ENCODE results near the gene DST. TPM values are rescaled to one million over a fixed set of nuclear protein-coding genes. Genes with fewer than 3 reads are reported as not detected.

The DST gene
- polyA plus RNA-seq, 3 donors = 1.1 to 7.4 (median 3.2) TPM

- TF ChIP-seq CTCF (IDR thresholded peaks at IDR 0.05) = no peak
- Histone ChIP-seq H3K4me2 (replicated peaks; ENCODE audit: extremely low read depth, low read length, poor library complexity, severe bottlenecking) (no peak overlapping the region), H4K20me1 (ENCODE audit: insufficient read depth, low read length) (no peaks in the 10 kb centered on the region), H3K4me1 (ENCODE audit: control insufficient read depth in 1 of 2, insufficient read depth in 2 of 2, low read length in 2 of 2) (no peaks in the 10 kb centered on the region), H3K9ac (ENCODE audit: insufficient read depth, low read length, poor library complexity, severe bottlenecking) (no peak overlapping the region), H3K4me3 (replicated peaks in 1 of 3; ENCODE audit: low read depth in 2 of 3, low read length in 3 of 3) (no peak overlapping the region), H3K27me3 (ENCODE audit: control insufficient read depth in 2 of 2, insufficient read depth in 2 of 2, low read length in 2 of 2) (no peaks in the 10 kb centered on the region), H3K27ac (ENCODE audit: low read depth in 1 of 2, low read length in 2 of 2) (no peak overlapping the region), H3K9me3 (replicated peaks in 1 of 2; ENCODE audit: control insufficient read depth in 1 of 2, insufficient read depth in 1 of 2, low read length in 2 of 2) (no peaks in the 10 kb centered on the region), H2AFZ (ENCODE audit: insufficient read depth, low read depth, low read length, poor library complexity, severe bottlenecking) (no peak overlapping the region), H3K79me2 (ENCODE audit: insufficient read depth, low read length) (no peaks in the 10 kb centered on the region), H3K36me3 (replicated peaks in 1 of 2; ENCODE audit: control insufficient read depth in 1 of 2, insufficient read depth in 2 of 2, low read length in 2 of 2) (peaks cover 13% of the 10 kb centered on the region in 2 donors)
- Mint-ChIP-seq H3K4me3 (no peak overlapping the region), H3K36me3 (peaks cover 3 to 14% of the 10 kb centered on the region in 2 donors), H3K27me3 (ENCODE audit: low read depth in 3 of 3) (no peaks in the 10 kb centered on the region), H3K27ac (no peak overlapping the region), H3K9me3 (no peaks in the 10 kb centered on the region), H3K4me1 (no peaks in the 10 kb centered on the region)
- no peak for DNase-seq
- intact Hi-C loops (cut with micrococcal nuclease) = loop anchor here (5.0 to 10.0 kb wide), 2 partner anchors 116 to 214 kb away; no protein-coding TSS in a partner anchor
Measured at GRCh38 chr6:56638760-56639159, 3.9 kb downstream of the DST start.

- peak; percentile 11 to 35 (median 24) for DNase-seq
- H3K79me2 ChIP-seq (ENCODE audit: insufficient read depth, low read length) = no peaks in the 10 kb centered on the region
- H3K9ac ChIP-seq (ENCODE audit: insufficient read depth, low read length, poor library complexity, severe bottlenecking) = no peak overlapping the region
- peaks cover 13 to 14% of the 10 kb centered on the region in 2 donors for H3K36me3 ChIP-seq (replicated peaks in 1 of 2; ENCODE audit: control insufficient read depth in 1 of 2, insufficient read depth in 2 of 2, low read length in 2 of 2)
- H3K27me3 ChIP-seq (ENCODE audit: control insufficient read depth in 2 of 2, insufficient read depth in 2 of 2, low read length in 2 of 2) = no peaks in the 10 kb centered on the region
- Mint-ChIP-seq H3K27me3 (ENCODE audit: low read depth in 3 of 3) (no peaks in the 10 kb centered on the region), H3K4me3 (no peak overlapping the region), H3K4me1 (no peaks in the 10 kb centered on the region), H3K27ac (no peak overlapping the region), H3K36me3 (peaks cover 3 to 14% of the 10 kb centered on the region in 2 donors), H3K9me3 (peaks cover 0 to 3% (median 0%) of the 10 kb centered on the region in 7 donors)
- intact Hi-C loops (cut with micrococcal nuclease) = loop anchor here (5.0 to 10.0 kb wide), 2 partner anchors 117 to 215 kb away; no protein-coding TSS in a partner anchor
- WGBS (ENCODE audit: insufficient coverage) = no CpG with 5 or more reads among the region's 2 CpGs
- peak; percentile 82 for TF ChIP-seq CTCF (IDR thresholded peaks at IDR 0.05)
- no peak overlapping the region for H3K4me3 ChIP-seq (replicated peaks in 1 of 3; ENCODE audit: low read depth in 2 of 3, low read length in 3 of 3)
- H3K27ac ChIP-seq (ENCODE audit: low read depth in 1 of 2, low read length in 2 of 2) = no peak overlapping the region
- no peak overlapping the region for H3K4me2 ChIP-seq (replicated peaks; ENCODE audit: extremely low read depth, low read length, poor library complexity, severe bottlenecking)
- H3K4me1 ChIP-seq (ENCODE audit: control insufficient read depth in 1 of 2, insufficient read depth in 2 of 2, low read length in 2 of 2) = no peaks in the 10 kb centered on the region
- no peaks in the 10 kb centered on the region for H3K9me3 ChIP-seq (replicated peaks in 1 of 2; ENCODE audit: control insufficient read depth in 1 of 2, insufficient read depth in 1 of 2, low read length in 2 of 2)
- H2AFZ ChIP-seq (ENCODE audit: insufficient read depth, low read depth, low read length, poor library complexity, severe bottlenecking) = no peak overlapping the region
- H4K20me1 ChIP-seq (ENCODE audit: insufficient read depth, low read length) = no peaks in the 10 kb centered on the region
Measured at GRCh38 chr6:56637640-56638039, 5.0 kb downstream of the DST start.

Data from CD14-positive monocyte (primary cell).